ENCODE data around the gene CEP164.

DNA sequence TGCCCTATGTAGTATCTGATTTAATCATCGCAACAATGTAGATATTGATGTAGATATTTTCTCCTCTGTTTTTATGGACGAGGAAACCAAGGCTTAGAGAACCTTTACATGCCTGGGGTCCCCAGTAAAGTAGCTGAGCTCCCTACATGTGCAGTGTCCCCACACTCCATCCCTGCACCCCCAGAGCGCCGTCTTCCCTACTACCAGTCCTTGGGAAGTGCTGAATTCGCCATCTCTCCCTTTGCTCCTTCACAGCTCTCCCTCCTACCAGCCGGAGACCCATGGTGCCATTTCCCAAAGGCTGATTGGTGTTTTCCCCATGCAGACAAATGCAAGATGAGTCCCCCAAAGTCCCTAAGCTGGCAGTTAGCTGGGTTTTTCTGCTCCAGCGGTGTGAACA, 86.0 kb downstream of the CEP164 start:
- TF ChIP-seq CTCF (IDR thresholded peaks at IDR 0.05; ENCODE audit: low read depth, low read length): no peak
- no peak for TF ChIP-seq EZH2phosphoT487 (IDR thresholded peaks at IDR 0.05; ENCODE audit: low read depth)

Data from OCI-LY3 (cell line).